D721Med (cell line): ENCODE results near the gene SHC3.

Source experiments
- DNase-seq: peaks from one replicate; pipeline ENCODE4 v3.0.0; 2011; ENCODE audit warnings: low spot score; ENCODE audit not compliant: insufficient read length
- FAIRE-seq: peaks from 2 replicates; lab custom pipeline; 2011; peaks lifted over from hg19 to GRCh38; lab: Jason Lieb, UNC
- TF ChIP-seq, protein P1 (sequence below): IDR thresholded peaks from 2 replicates; pipeline ENCODE4 v1.5.1; 2012; ENCODE audit warnings: mild to moderate bottlenecking, control low read depth; ENCODE audit not compliant: insufficient read depth; ENCODE audit errors: missing control alignments

SHC3 gene

DNA sequence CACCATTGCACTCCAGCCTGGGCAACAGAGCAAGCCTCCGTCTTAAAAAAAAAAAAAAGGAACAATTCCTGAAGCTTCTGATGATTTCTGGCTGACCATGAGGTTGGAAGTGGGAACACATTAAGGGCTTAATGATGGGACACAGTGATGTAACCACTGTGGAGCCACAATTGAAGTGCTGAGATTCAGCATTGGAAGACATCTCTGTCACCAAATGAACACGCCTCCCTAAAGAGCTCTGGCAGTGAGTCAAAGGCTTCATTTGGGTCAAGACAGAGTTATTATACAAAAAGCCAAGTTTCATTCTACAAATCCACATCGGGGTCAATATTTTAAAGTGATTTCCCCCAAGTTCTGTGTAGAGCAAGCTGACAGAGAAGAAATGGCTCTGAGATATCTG, 191.8 kb downstream of the SHC3 start:
- TF ChIP-seq, protein P1, sequence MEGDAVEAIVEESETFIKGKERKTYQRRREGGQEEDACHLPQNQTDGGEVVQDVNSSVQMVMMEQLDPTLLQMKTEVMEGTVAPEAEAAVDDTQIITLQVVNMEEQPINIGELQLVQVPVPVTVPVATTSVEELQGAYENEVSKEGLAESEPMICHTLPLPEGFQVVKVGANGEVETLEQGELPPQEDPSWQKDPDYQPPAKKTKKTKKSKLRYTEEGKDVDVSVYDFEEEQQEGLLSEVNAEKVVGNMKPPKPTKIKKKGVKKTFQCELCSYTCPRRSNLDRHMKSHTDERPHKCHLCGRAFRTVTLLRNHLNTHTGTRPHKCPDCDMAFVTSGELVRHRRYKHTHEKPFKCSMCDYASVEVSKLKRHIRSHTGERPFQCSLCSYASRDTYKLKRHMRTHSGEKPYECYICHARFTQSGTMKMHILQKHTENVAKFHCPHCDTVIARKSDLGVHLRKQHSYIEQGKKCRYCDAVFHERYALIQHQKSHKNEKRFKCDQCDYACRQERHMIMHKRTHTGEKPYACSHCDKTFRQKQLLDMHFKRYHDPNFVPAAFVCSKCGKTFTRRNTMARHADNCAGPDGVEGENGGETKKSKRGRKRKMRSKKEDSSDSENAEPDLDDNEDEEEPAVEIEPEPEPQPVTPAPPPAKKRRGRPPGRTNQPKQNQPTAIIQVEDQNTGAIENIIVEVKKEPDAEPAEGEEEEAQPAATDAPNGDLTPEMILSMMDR: no peak
- DNase-seq (no peak), FAIRE-seq (no peak)

DNA sequence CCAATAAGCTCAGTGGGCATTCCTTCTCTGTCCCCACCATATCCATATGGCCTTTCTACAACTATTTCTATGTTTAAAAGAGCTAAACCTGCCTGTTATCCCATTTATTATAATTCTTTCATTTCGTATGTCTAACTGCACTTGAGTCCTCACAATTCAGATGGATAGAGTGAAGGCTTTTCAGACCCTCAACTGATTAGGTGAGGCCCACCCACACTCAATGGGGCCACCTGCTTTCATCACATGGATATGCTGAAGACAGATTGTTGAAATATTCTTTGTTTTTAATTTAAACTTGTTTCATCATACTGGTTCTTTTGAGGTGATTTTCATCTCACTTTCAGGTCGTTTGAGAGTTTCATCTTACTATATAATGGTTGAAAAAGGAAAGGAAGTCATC, 193.0 kb downstream of the SHC3 start:
- DNase-seq (no peak), FAIRE-seq (no peak)
- TF ChIP-seq, protein P1: no peak

DNA sequence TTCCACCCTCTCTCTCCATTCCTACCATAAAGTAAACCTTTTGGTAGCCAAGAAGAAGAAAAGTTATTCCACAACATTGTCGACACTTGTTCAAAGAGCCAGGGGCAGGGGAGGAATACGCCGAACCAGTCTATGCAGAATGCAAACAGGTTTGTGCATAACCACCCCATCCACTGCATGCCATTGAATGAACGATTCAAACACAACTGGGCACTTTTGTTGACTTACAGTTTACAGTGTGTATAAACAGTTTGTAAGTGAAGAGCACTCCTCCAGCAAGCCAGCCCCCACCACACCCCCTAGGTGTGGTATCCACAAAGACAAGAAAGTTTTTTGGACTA, 194.1 kb downstream of the SHC3 start:
- FAIRE-seq (no peak), DNase-seq (no peak)
- TF ChIP-seq, protein P1: no peak

DNA sequence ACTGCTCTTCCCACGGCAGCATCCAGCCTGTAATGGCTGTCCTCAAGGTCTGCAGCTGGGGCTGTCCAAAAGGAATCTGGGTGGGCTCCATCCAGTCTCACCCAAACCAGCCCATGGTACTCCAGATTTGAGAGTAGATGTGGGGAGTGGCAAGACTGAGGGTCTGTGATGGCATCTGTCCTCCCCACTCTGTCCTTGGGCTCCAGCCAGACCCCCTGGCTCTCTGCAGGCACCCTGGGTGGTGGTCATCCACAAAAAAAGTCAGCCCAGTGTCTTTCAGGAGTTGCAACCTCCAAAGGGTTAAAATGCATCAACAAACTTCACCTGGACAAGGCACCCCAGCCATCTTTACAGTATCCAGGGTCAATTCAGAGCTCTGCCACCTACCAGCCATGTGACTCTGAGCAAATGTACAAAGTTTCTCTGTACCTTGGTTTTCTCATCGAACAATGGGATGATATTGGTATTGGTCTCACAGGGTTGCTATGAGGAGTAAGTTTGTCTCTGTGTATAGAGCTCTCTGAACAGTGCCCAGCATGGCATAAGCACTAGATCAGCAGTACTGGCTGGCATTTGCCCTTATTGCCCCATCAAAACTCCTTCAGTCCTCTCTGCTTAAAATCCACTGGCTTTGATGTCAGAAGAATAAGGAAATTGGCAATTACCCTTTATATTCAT, 194.6 kb downstream of the SHC3 start:
- DNase-seq: no peak
- no peak for FAIRE-seq
- TF ChIP-seq, protein P1: no peak

DNA sequence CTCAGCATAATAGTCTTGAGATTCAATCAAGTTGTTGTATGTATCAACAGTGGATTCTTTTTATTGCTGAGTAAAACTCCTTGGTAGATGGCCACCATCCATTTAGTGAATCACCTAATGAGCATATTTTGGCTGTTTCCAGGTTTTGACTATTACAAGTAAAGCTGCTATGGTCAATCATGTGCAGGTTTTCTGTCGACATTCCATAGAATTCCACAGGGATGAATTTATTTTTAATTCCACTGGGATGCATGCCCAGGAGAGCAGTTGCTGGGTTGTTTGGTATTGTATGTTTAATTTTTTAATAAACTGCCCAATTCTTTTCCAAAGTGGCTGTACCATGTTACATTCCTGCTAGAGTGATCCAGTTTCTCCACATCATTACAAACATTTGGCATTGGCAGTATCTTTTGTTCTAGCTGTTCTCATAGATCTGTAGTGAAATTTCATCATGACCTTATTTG, 197.8 kb downstream of the SHC3 start:
- no peak for DNase-seq
- TF ChIP-seq, protein P1: no peak
- FAIRE-seq: no peak

DNA sequence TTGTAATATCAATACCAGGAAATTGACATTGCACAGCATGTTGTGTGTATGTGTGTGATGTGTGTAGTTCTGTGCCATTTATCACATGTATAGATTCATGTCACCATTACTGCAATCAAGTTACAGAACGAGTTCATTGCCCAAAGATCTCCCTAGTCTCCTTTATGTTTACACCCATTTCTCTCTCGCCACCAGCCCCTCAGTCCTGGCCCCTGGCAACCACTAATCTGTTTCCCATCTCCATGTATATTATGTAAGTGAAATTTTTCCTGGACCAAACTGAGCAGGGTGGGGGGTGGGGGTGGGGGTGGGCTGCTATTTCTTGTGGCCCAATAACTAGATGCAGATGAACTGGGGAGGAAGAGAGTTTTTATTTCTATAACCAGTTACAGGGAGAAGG, 198.8 kb downstream of the SHC3 start:
- DNase-seq (no peak), FAIRE-seq (no peak)
- TF ChIP-seq, protein P1: no peak

DNA sequence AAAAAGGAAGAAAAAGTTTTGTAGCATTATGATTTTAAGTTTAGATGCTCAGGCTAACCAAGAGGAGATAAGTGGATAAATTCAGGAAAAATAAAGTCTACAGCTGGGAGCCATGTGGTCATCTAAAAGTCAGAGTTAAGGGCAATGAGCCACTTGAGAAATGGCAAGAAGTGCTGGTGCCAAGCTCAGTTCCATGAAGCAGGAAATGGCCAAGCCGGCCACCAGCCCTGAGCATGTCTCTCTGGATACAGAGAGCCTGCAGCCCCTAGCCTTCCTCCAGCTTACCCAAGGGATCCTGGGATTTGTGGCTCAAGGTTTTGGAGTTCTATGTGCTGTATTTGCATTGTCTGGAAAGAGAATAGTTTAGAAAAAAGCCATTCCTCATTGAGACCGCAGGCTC, 199.6 kb downstream of the SHC3 start:
- no peak for DNase-seq
- FAIRE-seq: no peak
- TF ChIP-seq, protein P1: no peak
